Fibroblast of lung (primary cell): ENCODE measurements around the gene NEMP2. TPM values are rescaled to one million over a fixed set of nuclear protein-coding genes. Genes with fewer than 3 reads are reported as not detected.
"Not testable (repeated sequence)": the region's sequence is repeated elsewhere in the genome, so short reads cannot be mapped to it uniquely, and the experiment has no call there.

Source experiments
- DNase-seq, 2 donors: peaks; one replicate each; pipeline versions ENCODE4 v3.0.0 to v3.0.0-alpha.2; 2010; ENCODE audit warnings: low read depth in 2 of 2
- H2AFZ ChIP-seq: 2 replicates; pipeline ENCODE4 v1.5.1; 2012; ENCODE audit warnings: low read length, control low read depth, inconsistent platforms
- H3K27ac ChIP-seq: 2 replicates; pipeline ENCODE4 v1.5.1; 2011; ENCODE audit warnings: low read length, control low read depth; ENCODE audit not compliant: insufficient read depth
- H3K27me3 ChIP-seq: 2 replicates; pipeline ENCODE4 v1.5.1; 2011; ENCODE audit warnings: mild to moderate bottlenecking, low read length; ENCODE audit not compliant: control insufficient read depth, insufficient read depth
- H3K36me3 ChIP-seq: 2 replicates; pipeline ENCODE4 v1.5.1; 2011; ENCODE audit warnings: low read length; ENCODE audit not compliant: control insufficient read depth, insufficient read depth
- H3K4me1 ChIP-seq: 2 replicates; pipeline ENCODE4 v1.5.1; 2011; ENCODE audit warnings: low read length; ENCODE audit not compliant: control insufficient read depth, insufficient read depth; ENCODE audit errors: extremely low read depth
- H3K4me2 ChIP-seq: 2 replicates; pipeline ENCODE4 v1.5.1; 2011; ENCODE audit warnings: low read length, control low read depth; ENCODE audit not compliant: insufficient read depth; ENCODE audit errors: extremely low read depth
- H3K4me3 ChIP-seq, 4 experiments: fragments of 200-600 bp in 1 of 4; sonication (generic) in 1 of 4; replicated peaks in 1 of 4; 2 replicates each; pipeline ENCODE4 v1.5.1; 2011 to 2016; ENCODE audit warnings: low read length in 4 of 4, low read depth in 3 of 4, mild to moderate bottlenecking in 3 of 4, control low read depth in 2 of 4, inconsistent platforms in 1 of 4, mixed read lengths in 1 of 4; ENCODE audit not compliant: insufficient read depth in 1 of 4; ENCODE audit errors: control extremely low read depth in 1 of 4
- H3K79me2 ChIP-seq: 2 replicates; pipeline ENCODE4 v1.5.1; 2012; ENCODE audit warnings: mild to moderate bottlenecking, low read length, inconsistent platforms; ENCODE audit not compliant: control insufficient read depth, insufficient read depth
- H3K9ac ChIP-seq: 2 replicates; pipeline ENCODE4 v1.5.1; 2011; ENCODE audit warnings: mild to moderate bottlenecking, low read length, control low read depth; ENCODE audit not compliant: insufficient read depth
- H3K9me3 ChIP-seq: 2 replicates; pipeline ENCODE4 v1.5.1; 2012; ENCODE audit warnings: low read depth, low read length; ENCODE audit not compliant: control insufficient read depth, insufficient read depth
- H4K20me1 ChIP-seq: 2 replicates; pipeline ENCODE4 v1.5.1; 2011; ENCODE audit warnings: low read length; ENCODE audit not compliant: control insufficient read depth, insufficient read depth; ENCODE audit errors: extremely low read depth
- CTCF ChIP-seq, 2 donors: IDR thresholded peaks in 1 of 2; conservative IDR thresholded peaks in 1 of 2; 1 replicate in 1 of 2; 2 replicates in 1 of 2; pipeline ENCODE4 v1.5.1; 2011 to 2012; ENCODE audit warnings: low read length in 2 of 2, control low read depth in 1 of 2, inconsistent platforms in 1 of 2, low read depth in 1 of 2, mild to moderate bottlenecking in 1 of 2
- EZH2 ChIP-seq: IDR thresholded peaks from 2 replicates; pipeline ENCODE4 v1.5.1; 2012; ENCODE audit warnings: low read length, control low read depth, mild to moderate bottlenecking; ENCODE audit errors: missing control alignments
- polyA plus RNA-seq, 2 donors: library from polyadenylated mRNA; depleted of rRNA in 1 of 2; stranded (reverse) in 1 of 2; unstranded in 1 of 2; fragments of >200 nt; gene quantifications; 2 replicates each; pipeline ENCODE4 v1.2.1, GENCODE V29; 2011 to 2012; ENCODE audit warnings: missing spikeins in 1 of 2
- total RNA-seq: library from RNA; depleted of rRNA; stranded (reverse); fragments of >200 nt; gene quantifications from 2 replicates; pipeline ENCODE4 v1.2.1, GENCODE V29; 2014

NEMP2 gene
- total and polyA plus RNA-seq, 2 donors (not counting 1 experiment from before 2014, with no cell fraction given): 5.5 to 6.3 TPM

GRCh38 chr2:190497428-190497827 is 37.1 kb downstream of the NEMP2 start:
- Histone ChIP-seq H3K36me3 (no peaks in the 10 kb centered on the region), H3K4me2 (no peak overlapping the region), H3K27ac (no peak overlapping the region), H3K79me2 (no peaks in the 10 kb centered on the region), H3K4me3 (no peak overlapping the region), H3K4me1 (peaks cover 3% of the 10 kb centered on the region), H3K9me3 (no peaks in the 10 kb centered on the region), H2AFZ (no peak overlapping the region), H3K27me3 (no peaks in the 10 kb centered on the region), H4K20me1 (no peaks in the 10 kb centered on the region), H3K9ac (no peak overlapping the region)
- no peak for TF ChIP-seq CTCF (conservative IDR thresholded peaks at IDR 0.05 in 1 of 2, IDR thresholded peaks at IDR 0.05 in 1 of 2; ENCODE audit: low read depth in 1 of 2, low read length in 2 of 2)
- TF ChIP-seq EZH2: no peak
- DNase-seq: peak in 1 of 2 donors; percentile 4

- not testable (repeated sequence) for H3K36me3 ChIP-seq, H3K79me2 ChIP-seq, H4K20me1 ChIP-seq, DNase-seq, H3K9me3 ChIP-seq, H3K4me2 ChIP-seq, H3K27ac ChIP-seq, H3K9ac ChIP-seq, H3K4me1 ChIP-seq, H3K27me3 ChIP-seq, H2AFZ ChIP-seq, H3K4me3 ChIP-seq
Observed at GRCh38 chr2:190494600-190495227, 39.8 kb downstream of the NEMP2 start.

GRCh38 chr2:190493095-190493494 is 41.4 kb downstream of the NEMP2 start:
- no peaks in the 10 kb centered on the region for H3K36me3 ChIP-seq
- H3K79me2 ChIP-seq: no peaks in the 10 kb centered on the region
- TF ChIP-seq EZH2: no peak
- TF ChIP-seq CTCF (conservative IDR thresholded peaks at IDR 0.05 in 1 of 2, IDR thresholded peaks at IDR 0.05 in 1 of 2; ENCODE audit: low read depth in 1 of 2, low read length in 2 of 2): no peak
- H3K27me3 ChIP-seq: no peaks in the 10 kb centered on the region
- H4K20me1 ChIP-seq: no peaks in the 10 kb centered on the region
- no peak overlapping the region for H3K9ac ChIP-seq
- no peaks in the 10 kb centered on the region for H3K9me3 ChIP-seq
- H3K4me2 ChIP-seq: no peak overlapping the region
- no peak overlapping the region for H3K4me3 ChIP-seq
- no peak overlapping the region for H2AFZ ChIP-seq
- no peaks in the 10 kb centered on the region for H3K4me1 ChIP-seq
- no peak overlapping the region for H3K27ac ChIP-seq
- DNase-seq: no peak
